A549 treated with GW870086 at 1 μM for 4 hours (cell line): ENCODE measurements around the gene KLF2. TPM values are rescaled to one million over a fixed set of nuclear protein-coding genes. Genes with fewer than 3 reads are reported as not detected.

Experiments used
- total RNA-seq: library from RNA; stranded (reverse); fragments of 200-300 nt; extraction: Qiagen RNA extraction; gene quantifications from 5 replicates; pipeline ENCODE4 v1.2.3, GENCODE V29; 2022; ENCODE audit warnings: low read depth

Gene KLF2
- 16.9 to 30.9 TPM (median 28.7 TPM) in 5 replicates for total RNA-seq

DNA sequence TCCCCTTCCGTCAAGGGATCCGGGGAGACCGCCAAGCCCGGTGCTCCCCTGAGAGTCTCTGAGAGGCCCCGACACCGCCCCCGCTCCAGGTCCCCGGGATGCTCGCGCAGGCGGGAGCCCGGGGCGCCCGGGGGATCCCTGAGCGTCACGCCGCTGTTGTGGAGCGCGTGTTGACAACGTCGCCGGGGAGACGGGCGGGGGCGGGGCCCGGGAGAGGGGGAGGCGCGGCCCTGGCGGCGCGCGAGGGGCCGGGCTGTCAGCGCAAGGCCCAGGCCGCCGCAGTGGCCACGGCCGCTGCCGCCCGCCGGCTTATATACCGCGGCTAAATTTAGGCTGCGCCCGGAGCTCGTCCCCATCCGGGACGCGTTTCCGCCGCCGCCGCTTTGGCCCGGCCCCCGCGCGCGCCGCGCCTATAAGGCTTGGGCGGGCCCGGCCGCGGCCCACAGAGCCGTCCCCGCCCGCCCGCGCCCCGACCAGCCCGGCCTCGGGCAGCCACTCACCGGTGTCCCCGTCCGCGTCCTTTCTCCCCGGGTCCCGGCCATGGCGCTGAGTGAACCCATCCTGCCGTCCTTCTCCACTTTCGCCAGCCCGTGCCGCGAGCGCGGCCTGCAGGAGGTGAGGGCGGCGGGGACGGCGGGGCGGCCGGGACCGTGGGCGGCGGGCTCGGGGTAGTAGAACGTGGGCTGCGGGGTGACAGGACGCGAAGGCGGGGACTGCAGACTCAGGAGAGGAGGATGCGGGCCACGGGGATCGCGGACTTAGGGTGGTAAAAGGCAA is at the start of gene KLF2:
Gene KLF2, plus strand, starts transcription at position 443 of the 777 bp plus-strand sequence. Its CDS starts 98 bp downstream, at position 541.

Other genes starting within 250 kb of the KLF2 start
- gene TPM4, start 248.3 kb upstream of the KLF2 start, total RNA-seq, result 393 to 517 TPM (median 492 TPM) in 5 replicates
- 49.7 to 83.1 TPM (median 52.4 TPM) in 5 replicates for gene RAB8A, start 212.9 kb upstream of the KLF2 start, total RNA-seq
- gene HSH2D, start 181.1 kb upstream of the KLF2 start, total RNA-seq, result 0.09 to 0.14 TPM in 2 of 5 replicates, not detected in the others
- not detected in 5 replicates for gene CIB3, start 151.3 kb upstream of the KLF2 start, total RNA-seq
- gene FAM32A, start 139.4 kb upstream of the KLF2 start, total RNA-seq, result 92.9 to 102 TPM (median 95.9 TPM) in 5 replicates
- gene AP1M1, start 126.9 kb upstream of the KLF2 start, total RNA-seq, result 65.1 to 68.3 TPM (median 66.3 TPM) in 5 replicates
- gene EPS15L1, start 147.1 kb downstream of the KLF2 start, total RNA-seq, result 14.2 to 18.6 TPM (median 16.6 TPM) in 5 replicates
- gene CALR3, start 171.3 kb downstream of the KLF2 start, total RNA-seq, result not detected in 5 replicates
- gene C19orf44, start 171.6 kb downstream of the KLF2 start, total RNA-seq, result 2.0 to 2.8 TPM (median 2.6 TPM) in 5 replicates
- 26.1 to 32.4 TPM (median 30.0 TPM) in 5 replicates for gene CHERP, start 217.6 kb downstream of the KLF2 start, total RNA-seq
- gene SLC35E1, start 247.6 kb downstream of the KLF2 start, total RNA-seq, result 16.0 to 20.4 TPM (median 18.7 TPM) in 5 replicates